Mesodermal cell (in vitro differentiated cells): ENCODE results near the gene RECQL.
"Not testable (repeated sequence)": the region's sequence is repeated elsewhere in the genome, so short reads cannot be mapped to it uniquely, and the experiment has no call there.

ENCODE experiments used
- H3K27ac ChIP-seq: 2 replicates; pipeline ENCODE4 v1.7.0; 2013; ENCODE audit warnings: mild to moderate bottlenecking, low read depth, low read length, moderate library complexity; ENCODE audit not compliant: severe bottlenecking
- H3K36me3 ChIP-seq: 2 replicates; pipeline ENCODE4 v1.7.1; 2013; ENCODE audit warnings: mild to moderate bottlenecking, low read length, moderate library complexity; ENCODE audit not compliant: control insufficient read depth, insufficient read depth
- H3K4me1 ChIP-seq: one replicate; pipeline ENCODE4 v1.7.1; 2013; ENCODE audit warnings: mild to moderate bottlenecking, low read length; ENCODE audit not compliant: insufficient read depth, control insufficient read depth, poor library complexity, severe bottlenecking
- H3K4me3 ChIP-seq: 2 replicates; pipeline ENCODE4 v1.7.0; 2013; ENCODE audit warnings: low read length, control low read depth, mild to moderate bottlenecking; ENCODE audit not compliant: insufficient read depth, poor library complexity, severe bottlenecking; ENCODE audit errors: extremely low read depth
- H3K9me3 ChIP-seq: 2 replicates; pipeline ENCODE4 v1.7.1; 2013; ENCODE audit warnings: mild to moderate bottlenecking, low read length, moderate library complexity; ENCODE audit not compliant: control insufficient read depth
- WGBS, 2 experiments: methylation state at CpG; one replicate each; pipeline ENCODE4 v1.1.5; 2013; ENCODE audit warnings: missing lambda C conversion rate in 2 of 2; ENCODE audit not compliant: insufficient coverage in 2 of 2; 5-methylcytosine and 5-hydroxymethylcytosine counted together

RECQL gene

DNA sequence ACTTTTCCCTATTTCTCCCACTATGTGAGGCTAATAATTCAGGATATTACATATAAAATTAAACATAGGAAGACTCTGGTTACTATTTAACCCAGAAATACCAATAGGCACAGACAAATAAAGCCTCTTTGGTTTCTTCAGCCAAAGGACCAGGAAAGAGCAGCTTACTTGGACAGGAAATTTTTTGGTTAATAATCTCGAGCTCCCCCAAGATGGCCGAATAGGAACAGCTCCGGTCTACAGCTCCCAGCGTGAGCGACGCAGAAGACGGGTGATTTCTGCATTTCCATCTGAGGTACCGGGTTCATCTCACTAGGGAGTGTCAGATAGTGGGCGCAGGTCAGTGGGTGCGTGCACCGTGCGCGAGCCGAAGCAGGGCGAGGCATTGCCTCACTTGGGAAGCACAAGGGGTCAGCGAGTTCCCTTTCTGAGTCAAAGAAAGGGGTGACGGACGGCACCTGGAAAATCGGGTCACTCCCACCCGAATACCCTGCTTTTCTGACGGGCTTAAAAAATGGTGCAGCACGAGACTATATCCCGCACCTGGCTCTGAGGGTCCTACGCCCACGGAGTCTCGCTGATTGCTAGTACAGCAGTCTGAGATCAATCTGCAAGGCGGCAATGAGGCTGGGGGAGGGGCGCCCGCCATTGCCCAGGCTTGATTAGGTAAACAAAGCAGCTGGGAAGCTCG, 82.3 kb downstream of the RECQL start:
- H3K4me3 ChIP-seq, H3K9me3 ChIP-seq, H3K4me1 ChIP-seq, H3K36me3 ChIP-seq, H3K27ac ChIP-seq: not testable (repeated sequence)
- WGBS, 2 experiments: 89 to 93% methylated on average over 16 to 20 of the region's 30 CpGs
